ENCODE results near the gene TRAK1.

GRCh38 chr3:42129014-42129953 is 38.1 kb downstream of the TRAK1 start:
- no peak for TF ChIP-seq EZH2 (IDR thresholded peaks at IDR 0.05; ENCODE audit: low read depth)
- no peak for TF ChIP-seq CTCF (conservative IDR thresholded peaks at IDR 0.05)
